Astrocyte (in vitro differentiated cells and primary cell): ENCODE results near the gene EEA1. TPM values are rescaled to one million over a fixed set of nuclear protein-coding genes. Genes with fewer than 3 reads are reported as not detected.

Source experiments
- DNase-seq: peaks from one replicate; pipeline ENCODE4 v3.0.0-alpha.2; 2010; ENCODE audit warnings: low read depth
- FAIRE-seq: peaks from 2 replicates; lab custom pipeline; 2011; peaks lifted over from hg19 to GRCh38; lab: Jason Lieb, UNC
- H2AFZ ChIP-seq: 2 replicates; pipeline ENCODE4 v1.6.0; 2012; ENCODE audit warnings: low read depth, low read length, inconsistent platforms
- H3K27ac ChIP-seq: 2 replicates; pipeline ENCODE4 v1.5.1; 2011; ENCODE audit warnings: low read depth, low read length, inconsistent platforms
- H3K27me3 ChIP-seq: 2 replicates; pipeline ENCODE4 v1.6.0; 2011; ENCODE audit warnings: low read length, inconsistent platforms; ENCODE audit not compliant: insufficient read depth
- H3K36me3 ChIP-seq: 2 replicates; pipeline ENCODE4 v1.5.1; 2011; ENCODE audit warnings: low read length, inconsistent platforms; ENCODE audit not compliant: insufficient read depth
- H3K4me1 ChIP-seq: 2 replicates; pipeline ENCODE4 v1.5.1; 2011; ENCODE audit warnings: low read length, inconsistent platforms; ENCODE audit not compliant: insufficient read depth
- H3K4me2 ChIP-seq: 2 replicates; pipeline ENCODE4 v1.6.0; 2012; ENCODE audit warnings: low read length, inconsistent platforms
- H3K4me3 ChIP-seq: 2 replicates; pipeline ENCODE4 v1.5.1; 2011; ENCODE audit warnings: low read depth, mild to moderate bottlenecking, low read length, inconsistent platforms; ENCODE audit not compliant: insufficient read depth
- H3K79me2 ChIP-seq: 2 replicates; pipeline ENCODE4 v1.6.0; 2012; ENCODE audit warnings: mild to moderate bottlenecking, low read length, inconsistent platforms; ENCODE audit not compliant: insufficient read depth
- H3K9ac ChIP-seq: 2 replicates; pipeline ENCODE4 v1.6.0; 2012; ENCODE audit warnings: mild to moderate bottlenecking, low read length, inconsistent platforms
- H3K9me3 ChIP-seq: 2 replicates; pipeline ENCODE4 v1.5.1; 2012; ENCODE audit warnings: low read depth, mild to moderate bottlenecking, low read length, inconsistent platforms; ENCODE audit not compliant: insufficient read depth
- H4K20me1 ChIP-seq: 2 replicates; pipeline ENCODE4 v1.6.0; 2012; ENCODE audit warnings: low read length, inconsistent platforms; ENCODE audit not compliant: insufficient read depth
- H3K27ac Mint-ChIP-seq: one replicate; pipeline ENCODE4 v1.8.0; 2021; ENCODE audit warnings: mild to moderate bottlenecking, mixed read lengths; ENCODE audit not compliant: unreplicated experiment
- H3K27me3 Mint-ChIP-seq: one replicate; pipeline ENCODE4 v1.8.0; 2021; ENCODE audit warnings: low read depth, mixed read lengths; ENCODE audit not compliant: unreplicated experiment
- H3K36me3 Mint-ChIP-seq: one replicate; pipeline ENCODE4 v1.8.0; 2021; ENCODE audit warnings: low read depth, mixed read lengths; ENCODE audit not compliant: unreplicated experiment
- H3K4me1 Mint-ChIP-seq: one replicate; pipeline ENCODE4 v1.8.0; 2021; ENCODE audit warnings: low read depth, mixed read lengths; ENCODE audit not compliant: unreplicated experiment
- H3K4me3 Mint-ChIP-seq: one replicate; pipeline ENCODE4 v1.8.0; 2021; ENCODE audit warnings: mild to moderate bottlenecking, moderate library complexity, mixed read lengths; ENCODE audit not compliant: unreplicated experiment
- H3K9me3 Mint-ChIP-seq: one replicate; pipeline ENCODE4 v1.8.0; 2021; ENCODE audit warnings: mild to moderate bottlenecking, mixed read lengths; ENCODE audit not compliant: unreplicated experiment
- CTCF ChIP-seq: IDR thresholded peaks from 2 replicates; pipeline ENCODE4 v1.5.1; 2011; ENCODE audit warnings: low read depth, mild to moderate bottlenecking, inconsistent platforms, low read length, moderate library complexity; ENCODE audit not compliant: insufficient read depth
- EZH2 ChIP-seq: IDR thresholded peaks from 2 replicates; pipeline ENCODE4 v1.6.1; 2012; ENCODE audit warnings: mild to moderate bottlenecking, low read length, inconsistent platforms; ENCODE audit not compliant: insufficient read depth
- total RNA-seq: library from RNA; stranded (reverse); gene quantifications from 2 replicates; pipeline ENCODE4 v1.2.1, GENCODE V29; 2021

The EEA1 gene
- total RNA-seq, 1 donor from 2014 or later = 36.5 TPM

GRCh38 chr12:92729773-92730305, 199.3 kb downstream of the EEA1 start:
- DNase-seq (no peak), FAIRE-seq (no peak)
- no peaks in the 10 kb centered on the region for H3K79me2 ChIP-seq
- H3K36me3 ChIP-seq = no peaks in the 10 kb centered on the region
- peaks cover 2% of the 10 kb centered on the region for H3K4me1 ChIP-seq
- H3K27me3 ChIP-seq = no peaks in the 10 kb centered on the region
- no peak overlapping the region for H3K27ac ChIP-seq
- H3K9me3 Mint-ChIP-seq = peaks cover 1% of the 10 kb centered on the region
- no peak overlapping the region for H2AFZ ChIP-seq
- no peaks in the 10 kb centered on the region for H4K20me1 ChIP-seq
- H3K4me3 Mint-ChIP-seq = no peak overlapping the region
- H3K27me3 Mint-ChIP-seq = peaks cover 3% of the 10 kb centered on the region
- no peak overlapping the region for H3K4me3 ChIP-seq
- H3K27ac Mint-ChIP-seq = no peak overlapping the region
- H3K36me3 Mint-ChIP-seq = no peaks in the 10 kb centered on the region
- TF ChIP-seq CTCF (no peak), EZH2 (no peak)
- no peaks in the 10 kb centered on the region for H3K9me3 ChIP-seq
- H3K9ac ChIP-seq = no peak overlapping the region
- no peak overlapping the region for H3K4me2 ChIP-seq
- no peaks in the 10 kb centered on the region for H3K4me1 Mint-ChIP-seq

- H3K9me3 ChIP-seq = no peaks in the 10 kb centered on the region
- Mint-ChIP-seq H3K9me3 (peaks cover 10% of the 10 kb centered on the region), H3K27me3 (peaks cover 3% of the 10 kb centered on the region), H3K4me1 (peaks cover under 1% of the 10 kb centered on the region), H3K36me3 (no peaks in the 10 kb centered on the region), H3K4me3 (no peak overlapping the region), H3K27ac (no peak overlapping the region)
- H3K4me3 ChIP-seq = no peak overlapping the region
- no peaks in the 10 kb centered on the region for H3K27me3 ChIP-seq
- H2AFZ ChIP-seq = no peak overlapping the region
- no peak overlapping the region for H3K9ac ChIP-seq
- H3K79me2 ChIP-seq = no peaks in the 10 kb centered on the region
- TF ChIP-seq EZH2 (no peak), CTCF (no peak)
- H3K4me1 ChIP-seq = no peaks in the 10 kb centered on the region
- no peak for DNase-seq
- no peak overlapping the region for H3K27ac ChIP-seq
- H3K36me3 ChIP-seq = no peaks in the 10 kb centered on the region
- no peak overlapping the region for H3K4me2 ChIP-seq
- no peaks in the 10 kb centered on the region for H4K20me1 ChIP-seq
- FAIRE-seq = no peak
Observed at GRCh38 chr12:92726850-92727249, 202.2 kb downstream of the EEA1 start.

GRCh38 chr12:92722897-92723296, 206.2 kb downstream of the EEA1 start:
- no peaks in the 10 kb centered on the region for H3K36me3 Mint-ChIP-seq
- H3K36me3 ChIP-seq = no peaks in the 10 kb centered on the region
- no peaks in the 10 kb centered on the region for H3K27me3 ChIP-seq
- no peak overlapping the region for H3K9ac ChIP-seq
- no peak overlapping the region for H3K27ac ChIP-seq
- H3K4me3 ChIP-seq = no peak overlapping the region
- no peaks in the 10 kb centered on the region for H4K20me1 ChIP-seq
- no peaks in the 10 kb centered on the region for H3K79me2 ChIP-seq
- peaks cover 10% of the 10 kb centered on the region for H3K9me3 Mint-ChIP-seq
- H3K27me3 Mint-ChIP-seq = no peaks in the 10 kb centered on the region
- H3K4me1 ChIP-seq = peaks cover 10% of the 10 kb centered on the region
- no peaks in the 10 kb centered on the region for H3K9me3 ChIP-seq
- no peak overlapping the region for H2AFZ ChIP-seq
- no peak overlapping the region for H3K4me2 ChIP-seq
- H3K4me1 Mint-ChIP-seq = peaks cover 9% of the 10 kb centered on the region
- no peak overlapping the region for H3K27ac Mint-ChIP-seq
- DNase-seq (no peak), FAIRE-seq (no peak)
- no peak overlapping the region for H3K4me3 Mint-ChIP-seq
- TF ChIP-seq EZH2 (no peak), CTCF (no peak)
